Measurements from ENCODE around the gene CCNT2. TPM values are rescaled to one million over a fixed set of nuclear protein-coding genes. Genes with fewer than 3 reads are reported as not detected.
"Not testable (repeated sequence)": the region's sequence is repeated elsewhere in the genome, so short reads cannot be mapped to it uniquely, and the experiment has no call there.

Gene CCNT2
- total and polyA plus RNA-seq, 12 donors, result 4.7 to 26.6 (median 21.0) TPM

GRCh38 chr2:134976074-134976702 is 57.6 kb downstream of the CCNT2 start:
- WGBS, 2 donors, result 48 to 55% methylated on average over 3 of the region's 3 CpGs
- Histone ChIP-seq H3K9me3 (peaks cover 0 to 28% (median 8%) of the 10 kb centered on the region in 11 donors), H3K4me3 (no peak overlapping the region), H3K4me1 (peaks cover 0 to 10% (median 0%) of the 10 kb centered on the region in 9 donors), H3K27me3 (no peaks in the 10 kb centered on the region), H3K36me3 (no peaks in the 10 kb centered on the region), H3K27ac (no peak overlapping the region)
- TF ChIP-seq CTCF (IDR thresholded peaks at IDR 0.05), result no peak
- peak in 6 of 8 donors; percentile 37 to 73 (median 48) for ATAC-seq
- intact Hi-C loops (cut with DNase I), result no loop called here
- DNase-seq, result no peak

GRCh38 chr2:134977104-134977503 is 58.5 kb downstream of the CCNT2 start:
- DNase-seq; H3K4me3 ChIP-seq; H3K4me1 ChIP-seq; intact Hi-C loops (cut with DNase I); H3K27me3 ChIP-seq; H3K27ac ChIP-seq; ATAC-seq; H3K36me3 ChIP-seq: not testable (repeated sequence)
- WGBS, 2 donors, result 88 to 96% methylated on average over 4 to 5 of the region's 5 CpGs
- H3K9me3 ChIP-seq, result peaks cover 0 to 28% (median 8%) of the 10 kb centered on the region in 11 donors

GRCh38 chr2:134979221-134979620 is 60.6 kb downstream of the CCNT2 start:
- H3K9me3 ChIP-seq, result peaks cover 0 to 9% (median 4%) of the 10 kb centered on the region in 11 donors
- no peaks in the 10 kb centered on the region for H3K27me3 ChIP-seq
- TF ChIP-seq CTCF (IDR thresholded peaks at IDR 0.05), result no peak
- intact Hi-C loops (cut with DNase I), result no loop called here
- ATAC-seq, result no peak
- no peak overlapping the region for H3K4me3 ChIP-seq
- WGBS, 2 donors, result 83 to 85% methylated on average over 4 of the region's 4 CpGs
- no peak for DNase-seq
- H3K36me3 ChIP-seq, result no peaks in the 10 kb centered on the region
- peaks cover 0 to 10% (median 0%) of the 10 kb centered on the region in 9 donors for H3K4me1 ChIP-seq
- no peak overlapping the region for H3K27ac ChIP-seq

GRCh38 chr2:134980639-134981038 is 62.0 kb downstream of the CCNT2 start:
- 96 to 97% methylated on average over 7 of the region's 7 CpGs for WGBS, 2 donors

More at GRCh38 chr2:134980639-134981038, 62.0 kb downstream of the CCNT2 start:
- Histone ChIP-seq H3K27ac (no peak overlapping the region), H3K36me3 (no peaks in the 10 kb centered on the region), H3K27me3 (no peaks in the 10 kb centered on the region), H3K4me3 (no peak overlapping the region), H3K4me1 (peaks cover 0 to 10% (median 0%) of the 10 kb centered on the region in 9 donors), H3K9me3 (peaks cover 0 to 7% (median 0%) of the 10 kb centered on the region in 11 donors)
- intact Hi-C loops (cut with DNase I), result no loop called here
- ATAC-seq, result no peak
- no peak for TF ChIP-seq CTCF (IDR thresholded peaks at IDR 0.05)
- DNase-seq, result no peak

Measured in heart right ventricle (tissue), 16 donors.